HG02981 (cell line): ENCODE data around the gene RNFT2.

ENCODE experiments used
- ATAC-seq: cut with Tn5 transposase; IDR thresholded peaks from one replicate; pipeline ENCODE4 v1.9.1; 2021; ENCODE audit warnings: mild to moderate bottlenecking, moderate library complexity; ENCODE audit not compliant: unreplicated experiment

Gene RNFT2

DNA sequence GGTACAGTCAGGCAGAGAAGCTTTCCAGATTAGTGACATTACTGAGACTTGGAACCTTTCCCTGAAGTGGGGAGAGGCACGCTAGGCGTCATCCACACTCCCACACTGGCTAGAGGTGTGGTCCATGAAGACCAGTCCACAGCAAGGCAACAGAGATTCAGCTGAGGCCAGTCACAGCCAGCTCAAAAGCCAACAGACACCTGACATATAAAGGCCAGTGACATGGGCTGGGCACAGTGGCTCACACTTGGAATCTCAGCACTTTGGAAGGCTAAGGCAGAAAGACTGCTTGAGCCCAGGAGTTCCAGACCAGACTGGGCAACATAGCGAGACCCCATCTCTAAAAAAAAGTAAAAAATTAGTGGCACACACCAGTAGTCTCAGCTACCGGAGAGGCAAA is 132.2 kb downstream of the RNFT2 start:
- no peak for ATAC-seq

DNA sequence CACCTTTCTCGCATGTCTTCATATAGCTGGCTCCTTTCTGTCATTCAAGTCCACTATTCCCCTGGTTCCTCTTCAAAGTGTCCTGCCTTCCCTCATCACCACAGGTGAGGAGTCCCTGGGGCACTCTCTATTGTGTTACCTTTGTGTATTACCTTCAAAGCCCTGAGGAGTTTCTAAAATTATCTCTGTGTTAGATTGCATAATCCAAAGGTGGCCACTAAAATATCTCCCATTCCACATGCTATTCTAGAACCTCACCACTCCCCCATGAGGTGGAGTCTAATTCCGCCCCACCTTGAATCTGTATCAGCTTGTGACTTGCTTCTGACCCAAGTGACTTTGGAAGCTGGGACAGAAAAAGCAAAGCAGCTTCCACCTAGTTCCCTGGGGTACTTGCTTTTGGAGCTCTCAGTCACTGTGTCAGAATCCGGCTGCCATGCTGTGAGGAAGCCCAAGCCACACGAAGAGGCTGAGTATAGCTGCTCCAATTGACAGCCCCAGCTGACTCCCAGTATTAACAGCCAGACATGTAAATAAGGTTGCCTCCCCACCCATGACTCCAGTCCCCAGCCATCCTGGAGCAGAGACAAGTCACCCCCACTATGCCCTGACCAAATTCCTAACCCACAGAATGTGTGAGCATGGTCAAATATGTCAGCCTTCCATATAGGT is 136.3 kb downstream of the RNFT2 start:
- ATAC-seq, result no peak

DNA sequence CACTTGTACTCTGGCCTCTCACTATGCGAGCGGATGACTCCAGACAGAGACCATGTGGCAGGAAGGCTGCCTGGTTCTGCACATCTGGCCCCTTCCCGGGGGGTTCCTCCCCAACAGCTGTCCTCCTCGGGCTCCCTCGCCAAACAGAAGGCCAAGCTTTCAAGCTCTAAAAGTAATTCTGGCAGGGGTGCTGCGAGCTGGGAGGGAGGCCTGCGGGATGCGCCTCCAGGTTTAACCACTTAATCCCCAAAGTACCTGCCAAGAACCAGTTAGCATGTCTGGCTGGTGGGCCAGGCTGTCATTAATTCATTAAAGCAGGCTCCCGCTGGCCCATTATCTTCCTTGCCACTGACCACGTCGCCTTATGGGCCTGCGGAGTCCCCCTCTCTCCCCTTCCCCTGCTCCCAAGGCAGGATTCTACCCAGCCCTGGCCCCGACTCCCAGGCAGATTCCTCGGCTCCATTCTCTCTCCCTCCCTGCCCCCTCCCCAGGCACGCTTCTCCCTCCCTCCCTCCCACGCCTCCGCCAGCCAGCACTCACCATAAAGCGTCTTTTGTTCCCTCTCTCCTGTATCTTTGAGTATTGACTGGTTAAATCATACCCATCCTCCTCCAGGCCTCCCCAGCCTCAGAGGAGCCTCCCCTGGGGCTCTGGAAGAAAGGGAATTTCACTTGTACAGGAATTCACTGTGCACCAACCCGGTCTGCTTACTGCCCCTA is 138.2 kb downstream of the RNFT2 start:
- ATAC-seq, result no peak

DNA sequence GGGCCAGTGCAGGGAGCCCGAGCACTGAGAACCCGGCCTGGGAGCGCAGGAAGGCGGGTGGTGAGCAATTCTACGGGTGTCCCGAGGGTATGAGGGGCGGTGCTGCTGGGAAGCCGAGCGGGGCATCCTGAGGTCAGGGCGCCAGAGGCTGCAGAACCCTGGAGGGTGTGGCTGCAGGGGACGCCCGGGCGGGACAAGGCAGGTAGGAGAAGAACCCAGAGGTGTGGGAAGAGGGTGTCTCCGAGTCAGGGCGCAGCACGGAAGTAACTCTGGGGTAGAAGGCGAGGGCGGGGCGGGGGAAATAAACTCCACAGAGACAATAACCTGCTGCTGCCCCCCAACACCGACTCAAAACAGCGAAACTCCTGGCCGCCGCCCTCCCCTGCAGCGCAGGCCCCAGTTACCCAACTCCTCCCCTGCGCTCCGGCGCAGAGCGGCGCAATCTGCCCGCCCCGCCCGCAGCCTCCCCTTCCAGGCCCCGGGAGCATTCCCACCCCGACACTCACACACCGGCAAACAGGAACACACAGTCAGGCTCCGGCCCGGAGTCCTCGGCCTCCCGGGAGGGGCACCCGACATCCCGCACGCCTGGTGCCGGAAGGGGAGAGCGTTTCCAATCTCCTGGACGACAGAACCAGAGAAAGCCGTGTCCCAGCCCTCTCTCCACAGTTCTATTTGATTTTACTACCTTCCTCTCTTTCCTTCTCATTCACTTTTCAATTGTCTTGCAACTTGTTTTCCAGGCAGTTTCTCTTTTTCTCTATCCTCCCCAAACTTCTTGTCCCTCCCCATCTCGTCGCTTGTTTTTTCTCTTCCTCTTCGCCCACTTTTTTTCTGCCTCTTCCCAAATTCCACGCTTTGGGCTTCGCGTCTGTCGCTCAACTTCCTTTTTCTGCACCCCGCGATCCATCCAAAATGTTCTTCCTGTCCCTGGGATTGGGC is 140.7 kb downstream of the RNFT2 start:
- ATAC-seq, result no peak

DNA sequence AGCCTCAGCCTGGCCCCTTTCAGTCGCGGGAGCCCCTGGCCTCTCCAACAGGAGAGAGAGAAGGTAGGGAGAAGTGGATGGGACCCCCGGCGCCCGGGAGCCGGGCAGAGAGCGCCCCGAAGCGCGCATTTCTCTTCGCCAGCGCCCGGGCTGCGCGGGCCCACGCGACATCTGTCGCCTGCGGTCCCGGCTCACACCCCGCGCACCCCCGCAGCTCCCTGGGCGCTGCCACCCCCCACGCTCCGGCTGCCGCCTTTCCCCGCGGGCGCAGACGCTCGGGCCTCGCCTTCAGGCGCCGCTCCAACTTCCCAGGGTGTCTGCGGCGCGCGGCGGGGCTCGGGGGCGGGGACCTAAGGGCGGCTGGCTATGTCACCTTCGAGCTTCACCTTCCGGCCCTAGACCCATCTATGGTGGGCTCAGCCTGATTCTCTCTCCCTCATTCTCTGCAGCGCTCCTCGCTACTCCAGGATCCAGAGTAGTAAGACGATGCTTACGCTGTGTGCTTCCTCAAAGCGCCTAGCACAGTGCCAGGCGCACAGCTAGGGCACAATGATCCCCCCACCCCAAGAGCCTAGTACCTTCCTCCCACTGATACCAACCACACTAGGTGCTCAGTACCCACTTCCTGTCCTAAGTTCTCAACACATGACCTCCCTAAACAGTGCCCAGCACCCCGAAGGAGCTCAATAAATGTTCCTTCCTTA is 141.5 kb downstream of the RNFT2 start:
- no peak for ATAC-seq

DNA sequence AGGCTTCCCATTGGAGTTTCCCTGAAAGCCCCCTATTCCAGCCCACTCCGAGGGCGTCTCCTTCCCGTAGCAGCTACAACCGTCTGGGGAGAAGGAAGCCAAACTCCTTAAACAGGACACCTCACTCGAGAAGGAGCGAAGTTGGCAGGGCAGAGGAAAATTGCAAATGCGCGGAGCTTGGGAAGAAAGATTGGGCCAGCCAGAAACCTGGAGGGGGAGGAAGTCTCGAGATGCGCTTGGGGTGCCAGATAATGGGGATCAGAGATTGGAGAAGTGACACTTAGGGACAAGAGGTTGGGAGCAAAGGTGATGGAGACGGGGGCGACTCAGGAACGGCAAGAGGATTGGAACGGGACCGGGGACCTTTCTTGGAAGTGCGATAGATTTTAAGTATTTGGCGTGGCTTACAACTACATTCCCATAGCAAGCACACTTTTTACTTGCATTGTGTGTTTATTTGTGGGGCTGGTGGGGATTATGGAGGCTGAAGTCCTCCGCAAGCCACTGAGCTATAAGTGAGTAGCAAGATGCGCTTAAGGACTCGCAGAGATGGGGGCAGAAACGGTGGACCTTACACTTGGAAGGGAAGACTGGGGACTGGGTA is 142.2 kb downstream of the RNFT2 start:
- ATAC-seq, result no peak

DNA sequence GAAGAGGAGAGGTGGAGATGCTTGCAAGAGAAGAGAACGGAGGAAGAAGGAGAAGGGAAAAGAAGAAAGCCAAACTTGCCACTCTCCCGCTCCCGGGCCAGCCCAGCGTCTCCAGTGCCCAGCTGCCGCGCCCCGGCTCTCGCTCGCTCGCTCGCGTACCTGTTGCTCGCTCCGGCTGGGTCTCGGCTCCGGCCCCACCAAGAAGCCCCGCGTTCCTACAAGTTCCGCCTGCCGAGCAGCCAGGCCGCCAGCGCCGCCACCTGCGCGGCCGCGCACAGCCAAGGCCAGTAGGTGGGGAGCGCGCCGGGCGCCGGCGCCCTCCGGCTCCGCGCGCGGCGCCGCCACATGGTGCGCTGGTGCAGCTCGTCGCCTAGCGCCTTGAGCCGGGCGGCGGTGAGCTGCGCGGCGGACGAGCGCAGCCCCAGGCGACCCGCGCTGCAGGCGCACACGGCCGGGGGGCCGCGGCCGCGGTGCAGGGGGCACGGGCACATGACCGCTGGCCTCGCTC is 142.8 kb downstream of the RNFT2 start:
- no peak for ATAC-seq

DNA sequence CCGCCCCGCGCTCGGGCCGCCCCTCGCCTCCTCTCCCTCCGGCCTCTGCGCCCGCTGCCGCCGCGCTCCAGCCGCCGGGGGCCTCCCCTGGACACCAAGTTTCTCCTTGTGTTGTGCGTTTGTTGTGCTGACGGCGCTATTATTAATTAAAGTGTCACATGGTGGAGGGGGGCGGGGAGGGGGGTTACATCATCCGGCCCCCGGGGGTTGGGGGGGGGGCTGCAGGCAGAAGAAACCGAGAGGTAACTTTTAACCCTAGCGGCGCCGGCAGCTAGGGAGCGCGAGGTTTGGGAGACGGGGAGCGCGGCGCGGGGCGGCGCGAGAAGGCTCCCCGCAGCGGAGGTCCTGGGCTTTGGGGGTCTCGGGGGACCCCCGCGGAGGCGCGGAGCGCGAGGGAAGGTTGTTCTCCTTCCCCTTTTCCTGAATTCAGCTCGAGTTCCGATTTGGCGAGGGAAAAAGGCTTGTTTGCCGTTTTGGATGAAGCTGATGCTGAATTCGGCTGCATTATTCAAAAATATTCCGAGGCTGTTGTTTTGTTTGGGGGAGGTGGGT is 143.3 kb downstream of the RNFT2 start, which contains the start of gene HRK:
HRK (minus strand) TSS at position 117 of the 552 bp plus-strand sequence. CDS start 134 bp downstream, outside the sequence.
- ATAC-seq, result no peak

DNA sequence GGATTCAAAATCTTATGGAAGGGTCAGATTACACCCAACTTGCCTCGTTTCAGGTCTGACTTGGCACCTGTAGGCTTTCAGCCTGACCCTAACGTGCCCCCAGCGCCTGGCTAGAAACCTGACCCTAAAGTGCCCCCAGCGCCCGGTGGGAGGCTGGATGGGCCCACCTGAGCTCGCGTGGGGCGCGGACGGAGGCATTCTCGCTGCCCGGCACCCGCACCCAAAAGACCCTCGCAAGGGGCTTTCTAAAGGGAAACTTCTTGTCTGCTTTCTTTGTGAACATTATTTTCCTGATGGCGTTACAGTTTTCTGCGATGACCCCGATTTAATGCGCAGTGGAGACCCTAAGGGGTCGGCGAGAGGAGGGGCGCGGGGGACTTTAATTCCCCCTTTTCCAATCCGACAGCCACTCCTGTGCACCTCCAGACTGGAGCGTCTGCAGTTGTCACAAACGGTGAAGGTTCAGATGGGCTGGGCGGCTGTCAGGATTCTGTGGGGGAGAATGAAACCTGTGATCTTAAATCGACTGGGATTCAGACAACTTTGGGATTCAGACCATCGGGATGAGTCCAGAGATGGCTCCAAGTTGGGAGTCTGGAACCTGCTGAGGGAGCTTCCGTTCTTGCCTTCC is 143.9 kb downstream of the RNFT2 start:
- ATAC-seq, result no peak

DNA sequence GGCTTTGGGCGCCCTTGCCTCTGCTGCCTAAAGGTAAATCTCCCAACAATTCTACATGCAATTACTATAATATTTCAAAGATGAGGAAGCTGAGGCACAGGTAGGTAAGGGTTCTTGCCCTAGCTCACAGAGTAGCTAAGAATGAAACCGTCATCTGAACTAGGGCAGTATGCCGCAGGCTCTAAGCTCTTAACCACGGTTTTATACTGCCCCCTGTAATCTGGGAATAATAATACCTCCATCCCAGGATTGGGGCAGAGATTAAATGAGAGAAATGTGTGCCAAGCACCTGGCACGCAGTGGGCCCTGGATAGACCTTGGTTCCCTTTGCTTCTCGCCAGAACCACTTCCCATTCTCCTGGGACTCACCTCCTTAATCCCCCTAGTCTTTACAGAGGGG is 144.6 kb downstream of the RNFT2 start:
- ATAC-seq, result no peak

DNA sequence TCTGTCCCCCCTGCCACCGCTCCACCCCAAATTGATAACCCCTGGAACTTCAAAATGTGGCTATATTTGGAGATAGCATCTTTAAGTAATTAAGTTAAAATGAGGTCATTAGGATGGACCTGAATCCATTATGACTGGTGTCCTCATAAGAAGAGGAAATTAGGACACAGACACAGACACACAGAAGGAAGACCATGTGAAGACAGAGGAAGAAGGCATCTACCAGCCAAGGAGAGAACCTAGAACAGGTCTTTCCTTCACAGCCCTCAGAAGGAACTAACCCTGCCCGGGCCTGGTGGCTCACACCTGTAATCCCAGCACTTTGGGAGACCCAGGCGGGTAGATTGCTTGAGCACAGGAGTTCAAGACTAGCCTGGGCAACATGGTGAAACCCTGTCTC is 146.8 kb downstream of the RNFT2 start:
- no peak for ATAC-seq

DNA sequence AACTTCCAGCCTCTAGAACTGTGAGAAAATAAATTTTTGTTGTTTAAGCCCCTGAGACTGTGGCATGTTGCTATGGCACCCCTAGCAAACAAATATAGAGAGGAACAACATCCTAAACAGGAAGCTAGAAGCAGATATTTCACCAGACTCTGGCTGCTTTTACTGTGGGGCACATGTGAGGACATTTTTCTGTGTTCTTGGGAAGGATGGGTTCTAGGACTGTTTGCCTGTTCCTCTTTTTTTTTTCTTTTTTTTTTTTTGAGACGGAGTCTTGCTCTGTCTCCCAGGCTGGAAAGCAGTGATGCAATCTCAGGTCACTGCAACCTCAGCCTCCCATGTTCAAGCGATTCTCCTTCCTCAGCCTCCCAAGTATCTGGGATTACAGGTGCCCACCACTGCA is 147.4 kb downstream of the RNFT2 start:
- no peak for ATAC-seq

DNA sequence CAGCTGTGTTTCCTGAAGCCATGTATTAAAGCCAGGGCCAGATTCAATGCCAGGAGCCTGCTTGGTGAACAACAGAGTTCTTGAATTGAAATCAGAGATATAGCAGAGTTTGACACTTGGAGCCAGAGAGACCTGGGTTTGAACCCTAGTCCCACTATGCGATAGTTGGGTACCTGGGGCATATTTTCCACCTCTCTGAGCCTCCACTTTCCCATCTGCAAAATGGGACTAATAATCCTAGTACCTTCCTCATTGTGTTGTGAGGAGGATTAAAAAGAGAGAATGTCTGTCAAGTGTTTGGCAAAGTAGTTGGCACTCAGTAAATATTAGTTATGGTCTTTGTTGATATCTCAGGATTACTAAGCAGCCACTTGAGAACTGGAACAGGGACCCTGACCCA is 149.1 kb downstream of the RNFT2 start:
- no peak for ATAC-seq

DNA sequence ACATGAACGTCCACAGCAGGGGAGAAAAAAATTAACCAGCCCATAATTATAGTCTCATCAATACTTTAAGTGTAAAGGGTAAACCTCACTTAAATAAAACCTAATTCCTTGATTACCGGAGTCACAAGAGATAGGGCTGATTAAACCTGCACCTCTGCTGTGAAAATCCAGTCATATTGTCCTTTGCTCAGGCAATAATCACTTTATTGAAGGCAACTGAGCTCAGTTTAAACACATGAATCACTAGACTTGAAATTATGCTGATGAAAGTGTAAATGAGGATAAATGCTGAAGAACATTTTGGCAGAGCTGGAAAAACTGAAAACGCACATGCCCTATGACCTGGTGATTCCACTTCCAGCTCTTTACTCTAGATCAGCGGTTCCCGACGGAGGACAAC is 149.8 kb downstream of the RNFT2 start:
- ATAC-seq, result no peak

DNA sequence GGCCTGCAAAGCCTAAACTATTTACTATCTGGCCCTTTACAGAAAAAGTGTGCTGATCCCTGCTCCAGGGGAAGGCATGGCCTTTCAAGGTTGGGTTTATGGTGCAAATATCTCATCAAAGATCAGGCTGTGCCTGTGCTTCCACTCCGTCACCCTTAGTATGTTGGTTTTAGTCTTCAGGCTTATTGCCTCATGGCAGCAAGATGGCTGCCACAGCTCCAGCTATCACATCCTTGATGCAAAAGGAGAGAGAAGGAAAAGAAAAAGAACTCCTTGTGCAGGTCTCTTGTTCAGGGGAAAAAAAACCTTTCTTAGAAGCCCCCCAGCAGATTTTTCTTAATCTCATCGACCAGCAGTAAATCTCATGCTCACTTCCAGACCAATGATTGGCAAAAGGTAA is 152.2 kb downstream of the RNFT2 start:
- no peak for ATAC-seq

DNA sequence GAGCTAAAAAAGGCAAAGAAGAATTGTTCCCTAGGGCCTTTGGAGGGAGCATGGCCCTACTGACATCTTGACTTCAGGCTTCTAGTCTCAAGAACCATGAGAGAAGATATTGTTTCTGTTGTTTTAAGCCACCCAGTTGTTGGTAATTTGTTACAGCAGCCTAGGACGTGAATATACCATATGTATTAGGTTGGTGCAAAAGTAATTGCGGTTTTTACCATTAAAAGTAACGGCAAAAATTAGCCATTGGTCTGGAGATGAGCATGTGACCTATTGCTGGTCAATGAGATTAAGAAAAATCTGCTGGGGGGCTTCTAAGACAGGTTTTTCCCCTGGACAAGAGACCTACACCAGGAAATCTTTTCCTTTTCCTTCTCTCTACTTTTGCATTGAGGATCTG is 152.9 kb downstream of the RNFT2 start:
- no peak for ATAC-seq

DNA sequence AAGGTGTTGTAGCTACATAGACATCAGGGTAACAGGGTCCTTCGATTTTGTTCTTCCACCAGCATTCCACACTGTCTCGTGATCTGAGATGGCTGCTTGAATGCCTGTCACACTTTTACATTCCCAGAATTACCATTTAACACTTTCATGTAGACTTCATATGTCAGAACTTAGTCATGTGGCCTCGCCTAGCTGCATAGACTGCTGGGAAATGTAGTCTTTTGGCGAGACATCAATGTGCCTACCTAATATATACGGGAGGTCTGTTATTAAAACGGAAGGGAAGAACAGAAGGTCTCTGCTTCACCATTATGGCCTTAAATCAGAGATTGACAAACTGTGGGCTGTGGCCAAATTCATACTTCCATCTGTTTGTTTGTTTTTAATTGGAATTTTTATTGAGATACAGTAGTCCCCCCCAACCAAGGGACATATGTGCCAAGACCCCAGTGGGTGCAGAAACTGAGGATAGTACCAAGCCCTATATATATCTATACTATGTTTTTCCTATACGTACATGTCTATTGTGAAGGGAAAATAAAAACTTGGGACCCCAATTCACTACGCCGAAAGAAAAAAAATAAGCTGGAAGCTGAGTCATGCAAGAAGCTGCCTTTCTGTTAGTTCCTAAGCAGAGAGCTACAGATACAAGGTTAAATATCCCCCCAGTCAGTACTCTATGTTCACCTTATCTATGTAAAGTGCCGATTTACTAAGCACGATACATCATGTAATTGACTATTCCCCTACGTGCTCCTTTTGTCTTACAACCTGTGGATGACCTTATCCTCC is 154.4 kb downstream of the RNFT2 start:
- no peak for ATAC-seq

DNA sequence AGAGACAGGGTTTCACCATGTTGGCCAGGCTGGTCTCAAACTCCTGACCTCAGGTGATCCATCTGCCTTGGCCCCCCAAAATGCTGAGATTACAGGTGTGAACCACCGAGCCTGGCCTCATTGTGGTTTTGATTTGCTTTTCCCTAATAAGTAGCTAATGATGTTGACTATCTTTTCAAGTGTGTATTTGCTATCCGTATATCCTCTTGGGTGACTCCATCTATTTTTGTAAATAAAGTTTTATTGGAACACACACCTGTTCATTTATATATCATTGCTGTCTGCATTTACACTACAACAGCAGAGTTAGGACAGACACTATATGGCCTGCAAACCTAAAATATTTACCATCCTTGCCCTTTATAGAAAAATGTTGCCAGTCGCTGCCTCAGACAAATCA is 156.8 kb downstream of the RNFT2 start:
- no peak for ATAC-seq

DNA sequence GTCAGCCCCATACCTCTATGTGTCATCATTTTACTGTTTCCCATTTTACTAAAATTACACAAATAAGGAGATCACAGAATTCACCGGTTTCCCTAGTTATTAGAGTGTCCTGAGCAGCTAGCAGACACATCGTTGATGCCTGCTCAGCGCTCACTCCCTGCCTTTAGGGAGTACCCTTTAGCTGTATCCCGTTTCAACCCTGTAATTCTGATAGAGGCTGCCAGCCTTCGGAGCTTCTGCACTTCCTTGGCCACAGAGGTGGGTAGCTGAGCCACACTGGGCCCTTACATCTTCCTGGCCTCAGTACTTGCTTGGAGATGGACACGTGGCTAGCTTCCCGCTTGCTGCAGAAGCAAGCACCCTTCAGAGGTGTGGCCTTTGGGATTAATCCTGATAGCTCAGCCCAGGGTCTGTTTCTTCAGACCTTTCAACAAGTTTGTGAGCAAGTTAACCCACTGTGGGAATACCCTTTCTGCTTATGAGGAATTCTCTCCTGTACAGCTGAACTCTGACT is 158.4 kb downstream of the RNFT2 start:
- no peak for ATAC-seq
